Measurements from ENCODE around the gene SPEM2. TPM values are rescaled to one million over a fixed set of nuclear protein-coding genes. Genes with fewer than 3 reads are reported as not detected.

Gene SPEM2
- total RNA-seq, 1 experiment from 2014 or later, result not detected

DNA sequence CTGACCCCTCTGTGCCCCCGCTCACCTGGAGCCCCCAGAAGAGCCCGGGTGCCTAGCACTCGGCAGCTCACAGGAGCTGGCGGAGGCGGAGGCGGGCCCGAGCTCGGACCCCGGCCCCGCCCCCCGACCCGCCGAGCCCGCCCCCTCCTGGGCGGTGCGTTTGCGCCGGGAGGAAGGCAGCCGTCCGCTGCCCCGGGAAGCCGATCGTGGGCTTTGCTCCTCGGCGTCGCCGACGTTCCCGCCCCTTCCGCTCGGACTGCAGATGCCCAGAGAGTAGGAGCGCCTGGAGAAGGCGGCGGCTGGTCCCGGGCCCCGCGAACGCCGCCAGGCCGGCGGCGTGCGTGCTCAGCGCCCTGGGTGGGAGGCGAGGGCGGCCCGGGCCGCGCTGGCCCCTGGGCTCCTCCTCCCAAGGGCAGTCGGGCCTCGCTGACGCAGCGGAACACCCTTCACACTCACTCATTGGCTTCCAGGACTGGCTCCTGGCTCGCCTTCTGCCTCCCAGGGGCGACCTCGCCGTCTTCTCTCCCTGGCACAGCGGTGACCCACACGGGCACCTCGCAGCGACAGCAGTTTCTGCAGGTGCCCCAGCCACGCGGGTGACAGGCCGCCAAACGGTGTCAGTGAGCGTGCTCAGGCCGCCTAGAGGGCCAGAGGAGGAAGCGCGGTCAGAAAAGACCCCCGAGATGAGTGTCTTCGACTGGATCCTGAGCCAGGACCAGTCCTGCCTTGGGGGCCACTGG, 30.8 kb upstream of the SPEM2 start, which contains the start of gene PLSCR3 (continued):
- TF ChIP-seq, protein P1, sequence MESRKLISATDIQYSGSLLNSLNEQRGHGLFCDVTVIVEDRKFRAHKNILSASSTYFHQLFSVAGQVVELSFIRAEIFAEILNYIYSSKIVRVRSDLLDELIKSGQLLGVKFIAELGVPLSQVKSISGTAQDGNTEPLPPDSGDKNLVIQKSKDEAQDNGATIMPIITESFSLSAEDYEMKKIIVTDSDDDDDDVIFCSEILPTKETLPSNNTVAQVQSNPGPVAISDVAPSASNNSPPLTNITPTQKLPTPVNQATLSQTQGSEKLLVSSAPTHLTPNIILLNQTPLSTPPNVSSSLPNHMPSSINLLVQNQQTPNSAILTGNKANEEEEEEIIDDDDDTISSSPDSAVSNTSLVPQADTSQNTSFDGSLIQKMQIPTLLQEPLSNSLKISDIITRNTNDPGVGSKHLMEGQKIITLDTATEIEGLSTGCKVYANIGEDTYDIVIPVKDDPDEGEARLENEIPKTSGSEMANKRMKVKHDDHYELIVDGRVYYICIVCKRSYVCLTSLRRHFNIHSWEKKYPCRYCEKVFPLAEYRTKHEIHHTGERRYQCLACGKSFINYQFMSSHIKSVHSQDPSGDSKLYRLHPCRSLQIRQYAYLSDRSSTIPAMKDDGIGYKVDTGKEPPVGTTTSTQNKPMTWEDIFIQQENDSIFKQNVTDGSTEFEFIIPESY (IDR thresholded peaks at IDR 0.05; ENCODE audit: extremely low read depth, insufficient replicate concordance, low read length), result no peak

GRCh38 chr17:7396147-7396546, 29.3 kb upstream of the SPEM2 start:
- TF ChIP-seq ELF1 (IDR thresholded peaks at IDR 0.05; ENCODE audit: borderline replicate concordance, low read depth) (no peak), SP1 (IDR thresholded peaks at IDR 0.05; ENCODE audit: low read depth) (no peak), SIN3A (IDR thresholded peaks at IDR 0.05; ENCODE audit: low read depth) (no peak), SRF (IDR thresholded peaks at IDR 0.05; ENCODE audit: low read depth) (no peak), POLR2AphosphoS5 (IDR thresholded peaks at IDR 0.05; ENCODE audit: low read depth, low read length) (no peak), RAD21 (IDR thresholded peaks at IDR 0.05; ENCODE audit: low read depth) (no peak), CTCF (IDR thresholded peaks at IDR 0.05 in 2 of 3, conservative IDR thresholded peaks at IDR 0.05 in 1 of 3; ENCODE audit: borderline replicate concordance in 1 of 3, insufficient read depth in 1 of 3, low read depth in 2 of 3, low read length in 2 of 3) (0 out of 6 replicates have a peak, but pooled peaks of 1 of the 3 experiments have one; percentile 11), CBX3 (IDR thresholded peaks at IDR 0.05; ENCODE audit: low read depth) (no peak)
- POLR2A ChIA-PET, result interaction anchor here (1.6 kb wide), 1 partner anchor 39 kb away, joined by 3 read pairs; the partner anchor contains the start of gene TMEM102
- BruUV-seq (replicated peaks), result TSS peak; percentile 66
- no peaks in the 10 kb centered on the region for H3K9me2 ChIP-seq (ENCODE audit: insufficient read depth)
- CTCF ChIA-PET, result no interaction called here
- RAD21 ChIA-PET (ENCODE audit: low non-redundant PET in 1 of 2, low total read pairs in 2 of 2, uncharacterized antibody in 2 of 2, unreplicated experiment in 2 of 2), result no interaction called here
- H3K36me3 ChIP-seq (ENCODE audit: control insufficient read depth in 1 of 2, insufficient read depth in 2 of 2, low read length in 2 of 2), result peaks cover 3 to 5% of the 10 kb centered on the region in 2 experiments; a peak in 2 of 4 replicates
- no peak overlapping the region for H3K4me2 ChIP-seq (ENCODE audit: low read length)
- no peaks in the 10 kb centered on the region for H3K9me3 ChIP-seq (ENCODE audit: control insufficient read depth in 1 of 2, insufficient read depth in 1 of 2, low read depth in 1 of 2, low read length in 2 of 2)
- intact Hi-C loops (cut with micrococcal nuclease), result no loop called here
- peaks cover 20 to 39% of the 10 kb centered on the region in 2 experiments for H3K4me1 ChIP-seq (ENCODE audit: control insufficient read depth in 1 of 2, insufficient read depth in 2 of 2, low read length in 2 of 2)
- 0 out of 2 replicates have a peak, but pooled peaks cover 7% of the 10 kb centered on the region for H3K79me2 ChIP-seq (ENCODE audit: insufficient read depth, low read length)
- ATAC-seq, result no peak
- no peak overlapping the region for H3K27ac ChIP-seq (ENCODE audit: low read depth, low read length)
- DNase-seq (ENCODE audit: low read depth, low spot score), result no peak
- H3K9ac ChIP-seq (ENCODE audit: low read length), result no peak overlapping the region
- no peaks in the 10 kb centered on the region for H3K27me3 ChIP-seq (ENCODE audit: insufficient read depth, low read length)
- H2AFZ ChIP-seq (ENCODE audit: low read depth, low read length, poor library complexity, severe bottlenecking), result no peak overlapping the region
- no peaks in the 10 kb centered on the region for H4K20me1 ChIP-seq (ENCODE audit: insufficient read depth)
- H3K4me3 ChIP-seq (replicated peaks in 1 of 2; ENCODE audit: low read depth in 1 of 2, low read length in 2 of 2), result no peak overlapping the region

Measured in HCT116 (cell line).